ENCODE measurements around the gene CSMD2.

Gene CSMD2

DNA sequence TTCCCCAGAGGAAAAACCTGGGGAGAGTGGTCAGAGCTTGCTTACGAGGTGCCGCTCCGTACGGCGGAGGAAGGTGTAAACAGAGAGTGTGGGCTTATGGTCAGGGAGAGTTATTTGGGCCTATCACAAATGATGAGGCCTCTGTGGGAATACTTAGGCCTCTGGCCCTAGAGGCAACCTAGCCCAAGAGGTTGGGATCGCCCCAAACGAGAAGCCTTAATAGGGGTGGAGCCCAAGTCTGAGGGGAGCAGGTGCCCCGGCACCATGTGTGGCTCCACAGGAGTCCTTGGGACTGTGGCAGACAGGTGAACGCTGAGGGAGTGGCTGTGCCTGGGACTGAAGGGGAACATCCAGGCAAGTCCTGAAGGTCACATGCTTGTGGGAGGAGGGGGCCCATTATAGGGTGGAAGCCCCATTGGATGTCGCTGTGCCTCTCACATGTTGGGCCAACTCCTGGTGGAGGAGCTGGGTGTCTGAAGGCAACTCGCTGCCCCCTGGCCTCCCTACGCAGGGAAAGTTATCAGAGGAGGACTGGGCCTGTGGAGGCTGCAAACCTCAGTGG lies 557.5 kb downstream of the CSMD2 start:
- no peaks in the 10 kb centered on the region for H3K36me3 ChIP-seq (ENCODE audit: insufficient read depth, low read length)
- H3K9ac ChIP-seq (ENCODE audit: low read depth, low read length) = no peak overlapping the region
- DNase-seq = no peak
- H3K4me1 ChIP-seq (ENCODE audit: insufficient read depth, low read length) = no peaks in the 10 kb centered on the region
- TF ChIP-seq EZH2 (IDR thresholded peaks at IDR 0.05; ENCODE audit: borderline replicate concordance, low read depth, low read length, severe bottlenecking) = no peak
- TF ChIP-seq, protein P1, sequence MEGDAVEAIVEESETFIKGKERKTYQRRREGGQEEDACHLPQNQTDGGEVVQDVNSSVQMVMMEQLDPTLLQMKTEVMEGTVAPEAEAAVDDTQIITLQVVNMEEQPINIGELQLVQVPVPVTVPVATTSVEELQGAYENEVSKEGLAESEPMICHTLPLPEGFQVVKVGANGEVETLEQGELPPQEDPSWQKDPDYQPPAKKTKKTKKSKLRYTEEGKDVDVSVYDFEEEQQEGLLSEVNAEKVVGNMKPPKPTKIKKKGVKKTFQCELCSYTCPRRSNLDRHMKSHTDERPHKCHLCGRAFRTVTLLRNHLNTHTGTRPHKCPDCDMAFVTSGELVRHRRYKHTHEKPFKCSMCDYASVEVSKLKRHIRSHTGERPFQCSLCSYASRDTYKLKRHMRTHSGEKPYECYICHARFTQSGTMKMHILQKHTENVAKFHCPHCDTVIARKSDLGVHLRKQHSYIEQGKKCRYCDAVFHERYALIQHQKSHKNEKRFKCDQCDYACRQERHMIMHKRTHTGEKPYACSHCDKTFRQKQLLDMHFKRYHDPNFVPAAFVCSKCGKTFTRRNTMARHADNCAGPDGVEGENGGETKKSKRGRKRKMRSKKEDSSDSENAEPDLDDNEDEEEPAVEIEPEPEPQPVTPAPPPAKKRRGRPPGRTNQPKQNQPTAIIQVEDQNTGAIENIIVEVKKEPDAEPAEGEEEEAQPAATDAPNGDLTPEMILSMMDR (IDR thresholded peaks at IDR 0.05; ENCODE audit: borderline replicate concordance, extremely low read depth, low read length, poor library complexity, severe bottlenecking) = no peak
- H3K9me3 ChIP-seq (ENCODE audit: insufficient read depth, low read length, severe bottlenecking) = no peaks in the 10 kb centered on the region
- H3K27me3 ChIP-seq (ENCODE audit: insufficient read depth, low read length, poor library complexity) = peaks cover 23% of the 10 kb centered on the region
- no peak overlapping the region for H2AFZ ChIP-seq (ENCODE audit: low read depth, low read length)
- no peak overlapping the region for H3K4me3 ChIP-seq (ENCODE audit: low read depth in 1 of 2, low read length in 2 of 2)
- no peak overlapping the region for H3K27ac ChIP-seq (ENCODE audit: low read length)
- no peak for ATAC-seq (ENCODE audit: insufficient read depth, low read depth)
- H3K79me2 ChIP-seq (ENCODE audit: insufficient read depth, low read length) = no peaks in the 10 kb centered on the region
- H3K4me2 ChIP-seq (ENCODE audit: insufficient read depth, low read length) = no peak overlapping the region
- no peaks in the 10 kb centered on the region for H4K20me1 ChIP-seq (ENCODE audit: insufficient read depth, low read length)

DNA sequence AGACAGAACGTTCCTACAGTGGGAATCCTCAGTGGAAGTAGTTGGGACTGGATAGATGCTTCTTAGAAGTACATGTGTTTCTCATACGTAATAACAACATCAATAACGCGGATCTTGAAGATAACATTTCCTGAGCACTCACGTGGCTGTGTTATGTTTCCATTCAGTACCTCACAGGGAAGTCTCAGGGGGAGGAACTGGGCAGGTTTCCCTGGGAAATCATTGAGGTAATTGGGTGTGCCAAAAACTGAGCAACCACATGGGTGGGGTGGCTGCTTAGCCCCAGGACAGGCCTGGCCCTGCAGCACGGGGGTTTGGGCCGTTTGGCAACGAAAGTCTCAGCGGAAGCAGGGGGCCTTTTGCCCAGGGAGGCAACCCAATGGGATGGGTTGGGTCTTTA lies 558.8 kb downstream of the CSMD2 start:
- no peak overlapping the region for H3K4me2 ChIP-seq (ENCODE audit: insufficient read depth, low read length)
- no peaks in the 10 kb centered on the region for H3K36me3 ChIP-seq (ENCODE audit: insufficient read depth, low read length)
- TF ChIP-seq EZH2 (IDR thresholded peaks at IDR 0.05; ENCODE audit: borderline replicate concordance, low read depth, low read length, severe bottlenecking) = no peak
- TF ChIP-seq, protein P1 (IDR thresholded peaks at IDR 0.05; ENCODE audit: borderline replicate concordance, extremely low read depth, low read length, poor library complexity, severe bottlenecking) = no peak
- no peaks in the 10 kb centered on the region for H3K79me2 ChIP-seq (ENCODE audit: insufficient read depth, low read length)
- no peaks in the 10 kb centered on the region for H3K4me1 ChIP-seq (ENCODE audit: insufficient read depth, low read length)
- H3K9ac ChIP-seq (ENCODE audit: low read depth, low read length) = no peak overlapping the region
- H4K20me1 ChIP-seq (ENCODE audit: insufficient read depth, low read length) = no peaks in the 10 kb centered on the region
- peaks cover 23% of the 10 kb centered on the region for H3K27me3 ChIP-seq (ENCODE audit: insufficient read depth, low read length, poor library complexity)
- no peak overlapping the region for H2AFZ ChIP-seq (ENCODE audit: low read depth, low read length)
- DNase-seq = no peak
- no peak overlapping the region for H3K27ac ChIP-seq (ENCODE audit: low read length)
- no peak for ATAC-seq (ENCODE audit: insufficient read depth, low read depth)
- H3K9me3 ChIP-seq (ENCODE audit: insufficient read depth, low read length, severe bottlenecking) = no peaks in the 10 kb centered on the region
- no peak overlapping the region for H3K4me3 ChIP-seq (ENCODE audit: low read depth in 1 of 2, low read length in 2 of 2)

DNA sequence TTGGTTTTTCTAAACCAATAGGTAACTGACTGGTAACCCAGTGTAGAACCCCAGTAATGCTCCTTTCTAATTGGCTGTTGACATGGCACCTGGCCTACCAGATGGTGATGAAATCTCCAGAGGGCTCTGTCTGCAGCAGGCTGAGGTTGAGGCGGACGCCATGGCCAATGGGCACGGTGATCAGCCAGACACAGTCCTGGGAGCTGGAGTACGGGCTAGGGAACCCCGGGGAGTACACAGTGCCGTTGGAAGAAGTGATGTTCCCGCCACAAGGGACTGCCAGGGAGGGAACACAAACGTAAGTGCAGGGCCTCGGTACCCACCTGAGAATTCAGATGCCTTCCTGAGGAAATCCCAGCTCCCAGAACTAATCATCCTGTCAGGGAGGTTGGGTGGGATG lies 562.8 kb downstream of the CSMD2 start:
- no peak for DNase-seq
- Histone ChIP-seq H4K20me1 (ENCODE audit: insufficient read depth, low read length) (no peaks in the 10 kb centered on the region), H2AFZ (ENCODE audit: low read depth, low read length) (no peak overlapping the region), H3K4me2 (ENCODE audit: insufficient read depth, low read length) (no peak overlapping the region), H3K27ac (ENCODE audit: low read length) (no peak overlapping the region), H3K9ac (ENCODE audit: low read depth, low read length) (no peak overlapping the region), H3K4me1 (ENCODE audit: insufficient read depth, low read length) (no peaks in the 10 kb centered on the region), H3K4me3 (ENCODE audit: low read depth in 1 of 2, low read length in 2 of 2) (no peak overlapping the region), H3K27me3 (ENCODE audit: insufficient read depth, low read length, poor library complexity) (peaks cover 13% of the 10 kb centered on the region), H3K79me2 (ENCODE audit: insufficient read depth, low read length) (no peaks in the 10 kb centered on the region), H3K36me3 (ENCODE audit: insufficient read depth, low read length) (no peaks in the 10 kb centered on the region), H3K9me3 (ENCODE audit: insufficient read depth, low read length, severe bottlenecking) (no peaks in the 10 kb centered on the region)
- no peak for ATAC-seq (ENCODE audit: insufficient read depth, low read depth)
- TF ChIP-seq EZH2 (IDR thresholded peaks at IDR 0.05; ENCODE audit: borderline replicate concordance, low read depth, low read length, severe bottlenecking) = no peak
- TF ChIP-seq, protein P1 (IDR thresholded peaks at IDR 0.05; ENCODE audit: borderline replicate concordance, extremely low read depth, low read length, poor library complexity, severe bottlenecking) = no peak

DNA sequence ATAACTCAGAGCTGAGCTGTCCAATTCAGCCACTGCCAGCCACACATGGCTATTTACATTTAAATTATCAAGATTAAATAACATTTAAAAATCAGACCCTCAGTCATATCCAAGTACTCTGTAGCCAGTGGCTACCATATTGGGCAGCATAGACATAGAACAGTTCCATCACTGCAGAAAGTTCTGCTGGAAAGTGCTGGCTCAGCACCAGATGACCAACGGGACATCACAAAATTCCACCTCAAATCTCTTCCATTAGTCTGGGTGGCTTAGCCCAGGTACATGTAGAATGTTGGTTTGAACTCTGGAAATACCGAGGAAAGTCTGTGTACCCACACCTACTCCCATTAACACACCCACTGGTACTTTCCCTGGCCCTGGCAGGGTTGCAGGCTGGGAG lies 563.3 kb downstream of the CSMD2 start:
- H3K9ac ChIP-seq (ENCODE audit: low read depth, low read length) = no peak overlapping the region
- no peaks in the 10 kb centered on the region for H3K9me3 ChIP-seq (ENCODE audit: insufficient read depth, low read length, severe bottlenecking)
- no peaks in the 10 kb centered on the region for H3K36me3 ChIP-seq (ENCODE audit: insufficient read depth, low read length)
- H2AFZ ChIP-seq (ENCODE audit: low read depth, low read length) = no peak overlapping the region
- H3K27me3 ChIP-seq (ENCODE audit: insufficient read depth, low read length, poor library complexity) = peaks cover 13% of the 10 kb centered on the region
- H3K4me2 ChIP-seq (ENCODE audit: insufficient read depth, low read length) = no peak overlapping the region
- no peaks in the 10 kb centered on the region for H3K4me1 ChIP-seq (ENCODE audit: insufficient read depth, low read length)
- ATAC-seq (ENCODE audit: insufficient read depth, low read depth) (no peak), DNase-seq (no peak)
- H3K79me2 ChIP-seq (ENCODE audit: insufficient read depth, low read length) = no peaks in the 10 kb centered on the region
- H3K27ac ChIP-seq (ENCODE audit: low read length) = no peak overlapping the region
- H4K20me1 ChIP-seq (ENCODE audit: insufficient read depth, low read length) = no peaks in the 10 kb centered on the region
- TF ChIP-seq EZH2 (IDR thresholded peaks at IDR 0.05; ENCODE audit: borderline replicate concordance, low read depth, low read length, severe bottlenecking) = no peak
- TF ChIP-seq, protein P1 (IDR thresholded peaks at IDR 0.05; ENCODE audit: borderline replicate concordance, extremely low read depth, low read length, poor library complexity, severe bottlenecking) = no peak
- H3K4me3 ChIP-seq (ENCODE audit: low read depth in 1 of 2, low read length in 2 of 2) = no peak overlapping the region
